SU-DHL-6 (cell line): ENCODE measurements around the gene NFAT5.

ENCODE experiments used
- CTCF ChIP-seq: fragments of 200-600 bp; sonication (generic); IDR thresholded peaks from one replicate; pipeline ENCODE4 v1.5.1; 2017; ENCODE audit warnings: antibody characterized with exemption, mild to moderate bottlenecking, low read length, moderate library complexity; ENCODE audit not compliant: insufficient read depth, poor library complexity, severe bottlenecking
- EZH2phosphoT487 ChIP-seq: fragments of 200-600 bp; sonication (generic), shearing (Covaris generic); conservative IDR thresholded peaks from 2 replicates; pipeline ENCODE4 v1.6.1; 2018; ENCODE audit warnings: mild to moderate bottlenecking, antibody characterized with exemption, low read length, moderate library complexity, mixed read lengths

DNA sequence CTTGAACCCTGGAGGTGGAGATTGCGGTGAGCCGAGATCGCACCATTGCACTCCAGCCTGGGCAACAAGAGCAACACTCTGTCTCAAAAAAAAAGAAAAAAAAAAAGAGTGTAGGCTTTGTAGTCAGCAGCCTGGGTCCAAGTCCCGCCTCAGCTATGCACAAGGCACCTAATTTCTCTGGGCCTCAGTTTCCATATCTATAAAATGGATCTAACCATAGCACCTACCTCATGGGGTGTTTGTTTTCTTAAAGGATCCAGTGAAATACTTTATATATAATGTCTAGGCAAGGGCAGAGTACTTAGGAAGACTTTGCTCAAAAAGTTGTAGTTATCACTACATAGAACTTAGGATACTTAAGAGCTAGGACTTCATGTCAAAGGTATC, 45.4 kb upstream of the NFAT5 start:
- no peak for TF ChIP-seq CTCF
- no peak for TF ChIP-seq EZH2phosphoT487
